K562 (cell line): ENCODE results near the gene CEP95. TPM values are rescaled to one million over a fixed set of nuclear protein-coding genes. Genes with fewer than 3 reads are reported as not detected.

Source experiments
- AFF1 ChIP-seq, 2 experiments: fragments of 450-650 bp; IDR thresholded peaks; 2 replicates each; pipeline ENCODE4 v1.6.1; 2018; ENCODE audit warnings: mild to moderate bottlenecking in 2 of 2, low read depth in 1 of 2; ENCODE audit not compliant: partially characterized antibody in 2 of 2
- ESRRA ChIP-seq: fragments of 450-650 bp; IDR thresholded peaks from 2 replicates; pipeline ENCODE4 v1.6.1; 2014; ENCODE audit warnings: low read depth, mild to moderate bottlenecking, moderate library complexity, borderline replicate concordance
- HEY1 ChIP-seq: fragments of 250-450 bp; sonication (Bioruptor Pico); IDR thresholded peaks from 2 replicates; pipeline ENCODE4 v1.5.0; 2020; ENCODE audit warnings: mild to moderate bottlenecking, moderate library complexity, borderline replicate concordance
- MITF ChIP-seq: IDR thresholded peaks from 2 replicates; pipeline ENCODE4 v1.6.1; 2014; ENCODE audit warnings: antibody characterized with exemption
- POLR2B ChIP-seq: fragments of 450-650 bp; IDR thresholded peaks from 2 replicates; pipeline ENCODE4 v1.6.1; 2018; ENCODE audit warnings: low read depth; ENCODE audit not compliant: partially characterized antibody
- PRMT5 ChIP-seq: sonication (generic); formaldehyde crosslinking; IDR thresholded peaks from 2 replicates; pipeline ENCODE4 v1.5.0; 2020; ENCODE audit warnings: missing genetic modification reagents
- TAF9B ChIP-seq: fragments of 450-650 bp; IDR thresholded peaks from 2 replicates; pipeline ENCODE4 v1.6.1; 2018; ENCODE audit warnings: mild to moderate bottlenecking; ENCODE audit not compliant: partially characterized antibody
- THAP7 ChIP-seq: fragments of 250-450 bp; sonication (Bioruptor Pico); IDR thresholded peaks from 2 replicates; pipeline ENCODE4 v1.5.0; 2021
- ZBTB40 ChIP-seq, 2 experiments: fragments of 450-650 bp in 1 of 2; sonication (generic) in 1 of 2; formaldehyde crosslinking in 1 of 2; IDR thresholded peaks; 2 replicates each; pipeline versions ENCODE4 v1.7.1 to v1.9.0; 2016 to 2022; ENCODE audit warnings: inconsistent platforms in 1 of 2, mild to moderate bottlenecking in 1 of 2, missing genetic modification reagents in 1 of 2
- polyA plus RNA-seq, 8 experiments: library from polyadenylated mRNA; depleted of rRNA in 4 of 8; stranded (reverse) in 5 of 8; unstranded in 3 of 8; fragments of >200 nt; fragmentation: Nextera tagmentation in 2 of 8; fragmentation: Illumina TruSeq in 1 of 8; extraction: Ambion mirVana in 2 of 8; extraction: Trizol in 1 of 8; gene quantifications; 2 replicates each; pipeline versions ENCODE4 v1.2.1 to v1.2.3, GENCODE V29; 2011 to 2014; ENCODE audit warnings: inconsistent platforms in 1 of 8, missing spikeins in 1 of 8
- total RNA-seq, 7 experiments: library from RNA; depleted of rRNA in 6 of 7; stranded (reverse); fragments of >200 nt in 6 of 7; fragmentation: Illumina TruSeq in 2 of 7; extraction: Trizol in 2 of 7; gene quantifications; 2 replicates each; pipeline versions ENCODE4 v1.2.1 to v1.2.3, GENCODE V29; 2011 to 2021; ENCODE audit warnings: low replicate concordance in 1 of 7

Gene CEP95
- total and polyA plus RNA-seq, 9 of the 15 experiments (the other 6 are each of a cell fraction or from before 2014, with no cell fraction given) = 26.7 to 80.7 (median 56.9) TPM

GRCh38 chr17:64496786-64497564, 9.8 kb upstream of the CEP95 start, which contains the start of gene POLG2 (continued):
- TF ChIP-seq ZBTB40 (IDR thresholded peaks at IDR 0.05) (peak; percentile 88), ZBTB40 (CRISPR knock-in tag; IDR thresholded peaks at IDR 0.05) (no peak), TAF9B (peak; percentile 75), AFF1 (IDR thresholded peaks at IDR 0.05; ENCODE audit: low read depth in 1 of 2, partially characterized antibody in 2 of 2) (peak in 1 of 2 experiments; percentile 44), PRMT5 (no peak), POLR2B (peak; percentile 95), HEY1 (CRISPR knock-in tag) (no peak; the same call in 1 of the 2 replicates), THAP7 (CRISPR knock-in tag) (0 out of 2 replicates have a peak, but pooled peaks have one; percentile 21), MITF (no peak), ESRRA (peak; percentile 49; the same call in 1 of the 2 replicates)
